T-helper 2 cell (primary cell): ENCODE results near the gene NDUFS6.
A peak's percentile ranks its signal among the peaks of the same experiment; 100 is the strongest.

Experiments
- DNase-seq, 5 experiments: peaks; one replicate each; pipeline versions ENCODE4 v3.0.0 to v3.0.0-alpha.2; 2012 to 2022
- total RNA-seq, 2 donors: gene quantifications; one replicate each; lab custom pipeline; 2026; lab: John Stamatoyannopoulos, UW

The NDUFS6 gene
- total RNA-seq, result 17.1 to 19.1 reads per million in 2 donors

DNA sequence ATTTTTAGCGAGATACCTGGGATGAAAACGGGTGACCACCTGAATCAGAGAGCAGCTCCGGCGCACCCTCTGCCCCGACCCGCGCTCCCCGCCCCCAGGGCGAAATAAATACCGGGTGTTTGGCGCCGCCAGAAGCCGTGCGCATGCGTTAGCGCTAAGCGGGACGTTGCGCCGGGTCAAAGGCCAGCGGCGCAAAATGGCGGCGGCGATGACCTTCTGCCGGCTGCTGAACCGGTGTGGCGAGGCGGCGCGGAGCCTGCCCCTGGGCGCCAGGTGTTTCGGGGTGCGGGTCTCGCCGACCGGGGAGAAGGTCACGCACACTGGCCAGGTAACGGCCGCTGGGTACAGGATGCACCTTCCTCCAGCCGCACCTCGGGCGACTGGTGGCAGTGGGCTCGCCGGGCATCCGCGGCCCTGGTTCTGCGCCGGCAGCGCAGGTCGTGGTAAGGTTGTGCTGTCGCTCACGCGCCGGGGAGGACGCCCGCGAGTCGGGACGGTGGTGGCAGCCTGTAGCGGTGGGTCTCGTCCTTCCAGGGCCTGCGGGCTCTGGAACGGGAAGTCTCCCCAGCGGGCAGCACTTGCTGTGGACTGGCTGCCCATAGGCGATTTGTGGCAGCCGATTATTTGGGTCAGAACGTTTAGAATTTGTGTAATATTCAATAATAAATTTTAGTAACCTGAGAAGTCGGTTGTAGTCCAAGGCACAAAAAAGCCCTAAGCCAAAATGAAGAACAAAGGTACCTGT is at the start of gene NDUFS6:
Gene NDUFS6, plus strand, starts transcription at position 186 of the 745 bp plus-strand sequence. Its CDS starts 11 bp downstream, at position 197.
- DNase-seq, result peak; percentile 52 to 87 (median 71)

DNA sequence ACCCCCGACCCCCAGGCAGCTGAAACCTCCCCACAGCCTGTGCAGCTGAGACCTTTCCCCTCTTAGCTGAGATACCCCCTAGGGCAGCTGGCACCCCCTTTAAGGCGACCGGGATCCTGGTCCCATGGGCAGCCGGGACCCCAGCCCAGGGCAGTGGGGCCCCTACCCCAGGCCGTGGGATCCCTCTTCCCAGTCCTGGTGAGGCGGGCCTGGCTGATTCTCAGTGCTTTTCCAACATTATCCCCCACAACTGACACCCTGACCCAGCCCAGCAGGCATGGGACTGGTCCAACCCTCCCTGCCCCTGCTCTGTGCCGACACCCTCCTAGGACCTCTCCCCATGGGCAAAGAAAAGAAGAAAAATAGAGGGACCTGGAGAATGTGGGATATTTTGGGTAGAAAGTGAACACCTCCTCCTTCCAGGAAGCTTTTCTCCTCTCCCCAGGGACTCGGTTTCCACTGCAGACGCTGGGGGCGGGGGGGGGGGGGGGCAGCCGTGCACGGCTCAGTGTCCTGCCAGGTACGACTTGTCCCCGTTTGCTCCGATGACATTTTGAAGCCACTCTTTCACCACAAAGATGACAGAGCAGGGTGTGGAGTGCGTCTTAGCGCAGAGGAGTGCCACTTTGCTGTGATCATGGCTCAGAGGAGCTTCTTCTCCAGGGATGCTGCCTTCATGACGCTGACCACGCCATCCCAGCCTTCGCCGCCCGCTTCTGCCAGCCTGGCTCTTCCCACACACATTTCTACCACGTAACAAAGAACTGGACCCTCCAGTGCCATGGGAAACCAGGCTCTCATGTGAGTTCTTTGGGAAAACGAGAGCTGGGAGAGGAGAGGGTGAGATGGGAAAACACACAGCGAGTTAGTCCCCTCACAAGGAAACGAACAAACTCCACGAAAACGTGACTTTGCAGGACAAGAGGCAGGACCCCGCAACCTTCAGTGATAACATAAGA is 49.1 kb upstream of the NDUFS6 start:
- no peak for DNase-seq

DNA sequence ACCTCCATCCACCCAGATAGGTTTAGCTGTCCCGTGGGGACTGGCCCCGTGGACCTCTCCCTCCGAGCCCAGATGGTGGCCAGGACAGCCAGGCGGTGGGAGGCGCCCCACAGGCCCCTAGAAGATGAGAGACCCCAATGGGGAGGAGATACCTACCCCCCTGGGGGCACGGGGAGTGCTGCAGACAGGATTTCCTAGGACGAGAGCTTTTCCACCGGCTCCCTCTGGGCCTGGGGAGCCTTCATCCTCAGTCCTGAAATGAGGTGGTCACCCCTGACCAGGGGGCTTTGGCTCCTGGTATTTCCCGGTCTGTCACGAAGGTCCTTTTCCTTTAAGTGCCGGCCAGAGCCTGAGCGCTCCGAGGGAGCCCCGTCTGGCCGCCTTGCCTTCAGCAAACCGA is 48.3 kb upstream of the NDUFS6 start:
- no peak for DNase-seq

DNA sequence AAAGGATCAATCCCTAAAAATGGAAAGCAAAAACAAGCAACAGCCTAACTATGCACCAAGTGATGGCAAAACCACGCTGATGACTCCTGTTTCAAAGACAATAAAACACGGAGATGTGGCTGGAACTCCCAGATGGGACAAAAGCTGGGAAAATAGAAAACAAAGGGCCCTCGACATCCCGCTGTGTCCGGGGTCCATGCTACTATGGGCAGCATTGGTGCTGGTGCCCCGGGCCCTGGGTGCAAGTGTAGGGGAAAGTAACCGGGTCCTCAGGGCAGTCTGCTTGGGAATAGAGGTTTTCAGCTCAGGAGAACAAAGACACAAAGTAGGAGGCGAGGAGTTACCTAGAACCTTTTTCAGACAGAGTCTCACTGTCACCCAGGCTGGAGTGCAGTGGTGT is 47.7 kb upstream of the NDUFS6 start:
- DNase-seq, result no peak

DNA sequence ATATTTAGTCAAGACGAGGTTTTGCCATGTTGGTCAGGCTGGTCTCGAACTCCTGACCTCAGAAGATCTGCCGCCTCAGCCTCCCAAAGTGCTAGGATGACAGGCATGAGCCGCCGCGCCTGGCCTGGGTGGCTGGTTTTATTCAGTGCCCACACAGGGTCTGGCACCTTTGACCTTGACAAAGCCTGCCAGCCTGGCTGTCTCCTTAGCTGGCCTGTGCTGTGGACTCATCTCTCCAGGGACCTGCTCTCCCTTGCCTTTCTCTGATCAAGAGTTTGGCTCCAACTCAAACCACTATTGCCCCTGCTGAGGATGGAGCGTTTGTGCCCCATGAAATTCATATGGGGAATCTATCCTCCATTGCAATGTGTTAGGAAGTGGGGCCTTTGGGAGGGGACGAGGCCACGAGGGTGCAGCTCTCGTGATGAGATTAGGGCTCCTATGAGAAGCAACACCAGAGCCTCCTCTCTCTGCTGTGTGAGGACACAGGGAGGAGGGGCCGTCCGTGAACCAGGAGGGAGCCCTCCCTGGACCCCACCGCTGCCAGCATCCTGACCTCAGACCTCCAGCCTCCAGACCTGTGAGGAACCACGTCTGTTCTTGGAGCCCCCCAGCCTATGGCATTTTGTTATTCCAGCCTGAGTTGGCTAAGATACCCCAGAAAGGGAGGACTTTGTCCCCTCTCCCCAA is 46.5 kb upstream of the NDUFS6 start:
- no peak for DNase-seq

DNA sequence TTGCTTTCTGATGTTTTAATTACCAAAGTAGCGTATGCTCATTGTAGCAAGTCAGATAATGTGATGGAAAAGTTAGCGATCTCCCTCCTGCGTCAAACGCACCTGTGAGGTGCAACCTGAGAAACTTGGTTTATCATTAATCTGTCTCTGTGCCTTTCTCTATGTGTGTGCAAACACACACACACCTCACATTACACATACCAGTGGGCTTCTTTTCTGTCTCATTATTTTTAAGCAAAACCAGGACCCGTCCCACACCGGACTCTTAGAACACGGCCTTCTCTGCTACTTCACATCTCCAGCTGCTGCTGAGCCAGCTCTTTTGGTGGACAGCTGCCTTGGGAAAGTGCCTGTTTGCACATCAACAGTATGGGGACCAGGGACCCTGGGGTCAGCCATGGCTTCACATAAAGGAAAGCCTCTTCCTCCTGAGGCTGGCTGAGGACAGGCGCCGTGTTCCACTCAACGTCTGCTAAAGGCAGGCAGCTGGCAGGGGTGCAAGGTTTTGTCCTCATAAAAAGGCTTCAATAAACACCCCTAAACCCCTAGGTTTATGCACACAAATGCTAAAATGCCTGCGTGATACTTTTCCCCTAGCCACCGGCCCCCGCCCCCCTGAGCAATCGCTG is 45.8 kb upstream of the NDUFS6 start:
- DNase-seq, result no peak

DNA sequence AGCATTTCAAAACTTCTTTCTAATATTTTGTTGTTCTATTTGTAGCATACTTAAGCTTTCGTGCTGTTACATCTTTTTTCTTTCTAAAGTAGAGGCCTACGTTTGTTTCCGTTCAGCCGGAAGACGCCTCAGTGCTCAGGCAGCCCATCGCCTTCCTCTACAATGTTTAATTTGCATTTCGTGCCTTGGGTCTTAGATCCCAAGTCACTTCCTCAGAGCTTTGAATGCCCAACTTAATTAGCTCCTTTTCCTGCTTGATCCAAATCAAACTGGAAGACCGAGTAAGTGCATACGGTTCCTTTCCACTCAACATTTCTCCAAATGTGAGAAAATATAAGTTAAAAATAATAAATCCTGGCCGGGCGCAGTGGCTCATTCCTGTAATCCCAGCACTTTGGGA is 44.7 kb upstream of the NDUFS6 start:
- no peak for DNase-seq

DNA sequence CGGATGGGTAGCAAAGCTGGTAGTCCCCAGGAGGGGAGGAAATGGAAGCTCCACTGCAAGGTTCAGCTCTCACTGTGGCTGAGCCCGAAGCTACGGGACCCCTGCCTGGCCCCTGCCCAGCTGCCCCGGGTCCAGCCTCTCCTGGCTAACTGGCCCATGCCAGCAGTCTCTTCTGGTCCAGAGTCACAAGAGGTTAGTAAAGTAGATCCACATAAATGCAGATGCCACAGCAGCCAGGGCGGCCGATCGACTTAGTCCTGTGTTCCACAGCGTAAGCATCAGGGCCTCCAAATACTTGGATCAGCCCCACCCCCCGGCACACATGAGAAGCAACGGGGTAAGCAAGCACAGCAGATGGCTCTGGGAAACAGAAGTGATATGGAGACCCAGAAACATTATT is 43.7 kb upstream of the NDUFS6 start:
- no peak for DNase-seq

DNA sequence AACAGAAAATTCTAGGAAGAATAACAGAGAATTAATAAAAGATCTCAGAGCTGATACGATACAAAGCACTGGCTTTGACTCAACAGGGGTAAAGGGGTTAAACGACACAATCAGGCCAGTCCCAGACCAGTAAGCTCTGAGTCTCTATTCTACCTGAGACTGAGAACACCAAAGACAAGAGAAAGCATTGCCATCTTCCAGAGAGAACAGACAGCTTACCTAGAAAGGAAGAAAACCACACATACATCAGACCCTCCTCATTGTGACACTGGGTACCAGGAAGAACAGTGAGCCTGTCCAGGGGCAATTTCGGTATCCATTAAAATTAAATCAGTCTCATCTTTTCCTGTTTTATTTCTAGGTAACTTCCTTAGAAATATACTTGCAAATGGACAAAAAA is 42.6 kb upstream of the NDUFS6 start:
- DNase-seq, result no peak

DNA sequence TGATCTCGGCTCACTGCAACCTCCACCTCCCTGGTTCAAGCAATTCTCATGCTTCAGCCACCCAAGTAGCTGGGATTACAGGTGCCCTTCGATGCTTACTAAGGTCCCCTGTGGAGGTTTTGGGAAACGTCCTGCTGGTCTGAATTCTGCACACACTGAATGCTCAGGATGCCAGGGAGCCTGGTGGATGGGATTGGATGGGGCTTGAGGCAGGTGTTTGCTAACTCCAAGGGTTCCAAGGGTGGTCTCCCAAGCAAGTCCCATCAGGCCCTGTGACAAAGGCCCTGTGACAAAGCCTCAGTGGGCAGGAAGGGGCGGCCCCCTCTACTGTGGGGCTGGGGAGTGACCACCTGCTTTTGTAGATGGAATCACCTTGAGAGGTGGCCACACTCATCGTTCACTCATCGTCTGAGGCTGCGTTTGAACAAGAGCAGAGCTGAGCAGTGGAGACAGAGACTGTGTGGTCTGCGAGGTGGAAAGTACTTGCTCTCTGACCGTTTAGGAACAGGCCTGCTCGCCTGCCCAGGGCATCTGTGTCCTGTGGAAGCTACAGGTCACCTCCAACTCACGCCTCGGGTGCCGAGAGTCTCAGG is 41.7 kb upstream of the NDUFS6 start:
- no peak for DNase-seq

DNA sequence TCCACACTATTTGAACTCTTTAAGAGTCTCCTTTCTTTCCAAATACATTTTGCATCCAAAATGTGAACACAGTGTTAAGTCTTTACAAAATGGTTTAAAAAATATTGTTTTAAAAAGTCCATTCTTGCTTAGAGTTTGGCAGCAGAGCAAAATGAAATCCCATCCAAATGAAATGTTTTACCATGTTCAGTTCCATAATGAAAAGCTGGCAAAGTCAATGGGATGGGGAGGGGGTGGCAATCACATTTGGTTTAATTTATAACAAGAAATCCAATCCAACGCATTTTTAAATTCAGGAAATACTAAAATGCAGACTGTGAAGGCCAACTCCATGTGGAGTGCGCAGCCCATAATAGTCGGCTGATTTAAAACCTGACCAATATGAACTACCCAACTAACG is 41.0 kb upstream of the NDUFS6 start:
- no peak for DNase-seq

DNA sequence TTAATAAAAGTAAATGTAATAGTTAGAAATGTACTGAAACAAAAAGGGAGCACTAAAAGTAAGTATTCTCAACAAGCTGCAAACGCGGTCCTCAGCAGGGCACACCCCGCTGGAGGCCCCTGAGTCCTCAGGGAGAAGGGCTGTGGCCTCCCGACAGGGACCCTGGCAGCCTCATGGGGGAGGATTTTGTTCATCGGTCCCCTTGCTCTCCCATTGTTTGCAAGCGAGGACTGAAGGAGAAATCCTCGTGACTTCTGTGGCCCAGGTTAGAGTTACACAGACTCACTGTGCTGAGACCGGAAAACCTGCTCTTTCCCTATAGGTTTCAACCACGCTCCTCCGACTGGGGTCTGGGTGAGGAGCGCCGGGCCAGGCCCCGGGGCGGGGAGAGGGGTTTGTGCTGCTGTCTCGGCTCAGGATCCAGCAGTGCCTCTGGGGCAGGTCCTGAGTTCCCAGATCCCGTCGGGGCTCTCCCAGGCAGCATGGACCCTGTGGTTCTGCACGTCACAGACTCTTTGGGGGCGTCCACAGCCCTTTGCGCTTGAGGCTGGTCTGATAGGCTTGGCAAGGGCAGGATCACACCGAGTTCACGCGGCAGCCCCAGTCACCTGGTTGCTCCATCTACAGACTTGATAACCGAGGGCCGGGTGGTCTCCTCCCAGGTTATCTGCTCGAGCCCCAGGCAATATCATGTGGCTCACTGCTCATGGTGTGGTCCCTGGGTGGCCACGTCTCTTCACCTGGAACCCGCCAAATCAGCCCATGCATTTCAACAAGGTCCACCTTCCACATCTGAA is 40.4 kb upstream of the NDUFS6 start:
- no peak for DNase-seq

DNA sequence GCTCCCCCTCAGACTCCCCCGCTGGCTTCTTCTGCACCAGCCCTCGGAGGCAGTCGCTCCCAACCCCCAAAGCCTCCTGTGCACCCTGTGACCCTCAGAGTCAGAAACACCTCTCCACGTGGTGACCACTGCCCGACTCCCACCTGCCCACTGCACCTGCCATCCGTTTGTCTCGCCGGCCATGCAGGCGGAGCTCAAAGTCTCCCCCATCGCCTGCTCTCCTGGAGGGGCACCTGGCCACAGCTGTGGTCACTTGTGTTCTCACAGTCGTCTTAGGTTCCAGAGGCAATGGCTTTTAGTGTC is 39.8 kb upstream of the NDUFS6 start:
- no peak for DNase-seq

DNA sequence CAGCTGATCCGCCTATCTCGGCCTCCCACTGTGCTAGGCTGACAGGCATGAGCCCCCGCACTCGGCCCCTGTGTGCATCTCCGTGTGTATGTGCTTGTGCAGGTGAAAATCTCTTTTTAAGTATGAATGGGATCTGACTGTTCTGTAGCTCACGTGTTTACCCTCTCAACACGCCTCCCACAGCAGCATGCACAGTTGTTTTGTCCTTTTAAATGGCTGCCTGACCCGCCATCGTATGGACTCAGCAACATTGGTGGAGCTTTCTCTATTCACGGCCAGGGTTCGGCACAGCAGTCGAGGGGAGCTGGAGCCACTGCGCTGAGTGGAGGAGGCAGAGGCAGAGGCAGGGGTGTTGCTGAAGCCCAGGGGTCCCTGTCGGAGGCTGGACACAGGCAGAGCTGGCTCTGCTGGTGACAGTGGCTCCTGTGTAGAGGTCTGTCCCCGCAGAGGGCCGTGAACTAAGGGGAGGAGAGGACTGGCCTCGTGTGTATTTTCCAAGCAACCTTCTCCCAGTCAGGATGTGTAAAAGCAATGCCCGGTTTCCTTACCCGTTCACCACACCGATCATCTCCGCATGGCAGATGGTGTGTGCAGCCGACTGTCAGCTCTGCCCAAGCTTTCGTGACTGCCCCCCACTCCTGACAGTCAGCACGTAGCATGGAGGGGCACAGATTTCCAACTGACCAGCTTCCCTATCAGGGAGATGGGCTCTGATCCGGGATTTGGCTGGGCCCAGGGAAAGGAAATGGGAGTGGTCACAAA is 38.9 kb upstream of the NDUFS6 start:
- DNase-seq, result no peak

DNA sequence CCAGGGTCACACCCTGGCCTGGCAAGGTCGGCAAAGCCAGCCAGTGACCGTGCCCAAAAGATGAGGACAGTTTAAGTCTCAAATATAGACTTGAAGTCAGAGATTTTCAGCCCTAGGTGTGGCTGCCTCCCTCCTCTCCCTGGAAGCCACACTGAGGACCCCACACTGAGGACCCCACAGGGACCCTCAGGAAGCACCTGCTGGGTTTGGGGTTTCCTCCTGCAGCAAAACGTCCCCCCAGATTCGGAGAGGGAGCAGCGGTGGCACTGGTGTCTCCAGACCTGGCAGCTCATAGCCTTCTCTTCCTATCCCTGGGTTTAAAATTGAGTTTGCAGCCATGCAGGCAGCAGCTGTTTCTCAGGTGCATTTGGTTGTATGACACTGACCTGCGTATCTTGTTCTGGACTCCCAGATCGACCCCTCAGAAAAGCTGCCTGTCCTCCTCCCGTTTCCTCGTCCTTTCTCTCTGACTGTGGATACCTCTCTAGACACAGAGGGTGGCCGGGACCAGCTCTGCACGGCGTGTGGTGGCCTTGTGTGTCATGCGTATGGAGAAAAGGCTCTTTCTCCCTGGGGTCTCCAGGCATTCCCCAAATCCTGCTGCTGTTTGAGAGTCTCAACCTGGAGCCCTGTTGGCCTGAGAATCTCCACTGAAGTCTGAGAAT is 38.2 kb upstream of the NDUFS6 start:
- DNase-seq, result no peak

DNA sequence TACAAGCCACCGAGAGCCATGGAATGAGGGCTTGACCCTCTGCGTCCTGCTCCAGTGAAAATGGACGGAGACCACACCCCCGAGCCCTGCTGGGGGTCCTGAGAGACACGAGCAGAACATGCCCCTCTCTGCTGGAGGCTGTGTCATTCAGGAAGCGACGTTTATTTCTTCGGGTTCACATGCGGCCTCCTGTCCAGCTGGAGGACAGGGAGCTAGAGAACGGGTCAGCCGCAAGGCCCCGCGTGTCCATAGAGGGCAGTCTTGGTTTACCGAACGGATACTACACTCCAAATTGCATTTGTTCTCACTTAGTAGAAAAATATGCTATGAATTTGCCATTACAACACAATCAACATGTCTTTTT is 37.7 kb upstream of the NDUFS6 start:
- DNase-seq, result peak in 3 of 5 experiments; percentile 20 to 45 (median 22)

DNA sequence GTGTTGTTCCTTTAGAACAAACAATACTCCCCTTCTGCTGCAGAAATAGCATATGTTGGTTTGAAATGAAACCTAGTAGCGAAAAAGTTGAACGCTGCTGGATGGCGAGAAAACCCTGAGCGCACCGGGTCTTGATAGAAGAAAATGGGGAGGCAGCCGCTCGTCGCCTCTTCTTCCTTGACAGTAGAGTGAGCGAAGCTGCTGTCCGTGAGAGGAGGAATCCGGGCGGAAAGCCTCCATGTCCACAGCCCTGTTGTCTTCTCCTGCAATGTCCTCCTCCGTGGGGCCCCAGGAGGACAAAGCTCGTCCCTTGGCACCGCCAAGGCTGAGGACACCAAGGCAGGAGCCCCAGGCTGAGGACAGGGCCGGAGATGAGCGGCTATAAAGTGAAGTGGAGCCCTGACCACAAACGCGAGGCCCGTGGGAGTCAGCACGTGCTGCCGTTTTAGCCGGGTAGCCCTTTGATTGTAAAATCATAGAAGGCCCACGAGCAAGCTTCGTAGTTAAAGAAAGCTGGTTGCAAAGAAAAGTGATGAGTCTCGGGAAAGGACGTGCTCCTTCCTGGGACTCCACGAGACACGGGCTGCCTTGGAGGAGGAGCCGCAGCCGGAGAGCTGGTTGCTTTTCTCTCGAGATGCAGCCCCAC is 37.1 kb upstream of the NDUFS6 start:
- DNase-seq, result no peak

DNA sequence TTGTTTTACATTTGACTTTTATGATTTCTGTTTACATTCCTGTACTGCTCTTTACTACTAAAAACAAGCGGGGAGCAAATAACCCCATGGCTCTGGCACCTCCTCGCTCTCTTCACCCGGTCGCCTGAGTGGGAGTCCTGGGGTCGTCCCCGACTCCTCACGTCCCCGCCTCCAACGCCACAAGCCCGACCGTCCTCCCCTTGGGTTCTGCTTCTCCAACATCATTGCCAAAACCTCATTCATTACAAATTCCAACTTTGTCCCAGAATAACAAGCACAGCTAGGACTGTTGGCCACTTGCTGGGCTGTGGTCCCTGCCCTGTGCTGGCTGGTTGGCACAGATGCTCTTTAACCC is 36.6 kb upstream of the NDUFS6 start:
- DNase-seq, result no peak

DNA sequence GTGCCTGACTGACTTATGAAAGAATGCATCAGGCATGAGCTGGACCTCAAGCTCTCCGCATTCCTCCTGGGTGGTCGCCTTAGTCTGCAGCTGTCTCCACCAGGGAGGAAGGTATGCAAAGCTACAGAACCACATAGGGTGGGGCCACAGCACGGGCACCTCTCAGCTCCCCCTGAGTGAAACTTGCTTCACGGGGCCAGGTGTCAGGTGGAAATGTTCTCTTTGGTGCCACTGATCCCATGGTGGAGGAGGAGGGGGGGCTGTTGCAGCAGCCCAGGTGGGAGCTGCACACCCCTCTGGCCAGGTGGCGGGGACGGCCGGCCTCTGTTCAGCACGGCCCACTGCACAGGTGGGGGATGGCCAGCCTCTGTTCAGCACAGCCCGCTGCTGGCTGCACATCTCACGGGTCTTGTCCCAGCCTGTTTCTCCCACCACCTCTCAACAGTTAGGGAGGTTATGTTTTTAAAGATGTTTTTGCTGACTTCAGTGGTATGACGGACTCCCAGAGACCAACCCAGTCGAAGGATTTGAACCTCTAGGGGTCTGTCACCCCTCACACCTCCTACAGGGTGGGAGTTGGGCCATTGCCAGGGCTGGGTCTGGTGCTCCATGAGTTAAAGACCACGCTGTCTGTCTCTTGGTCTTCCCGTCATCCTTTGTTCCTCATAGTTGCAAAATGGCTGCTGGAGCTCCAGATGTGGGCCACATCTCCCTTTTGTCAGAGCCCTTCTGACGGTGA is 35.9 kb upstream of the NDUFS6 start:
- DNase-seq, result no peak
